HepG2 (cell line): ENCODE data around the gene OLFM2. TPM values are rescaled to one million over a fixed set of nuclear protein-coding genes. Genes with fewer than 3 reads are reported as not detected.

ENCODE experiments used
- EP300 ChIP-seq, 3 experiments: sonication (generic) in 1 of 3; formaldehyde crosslinking in 1 of 3; IDR thresholded peaks; 2 replicates each; pipeline versions ENCODE4 v1.5.1 to v1.6.1; 2011 to 2020; ENCODE audit warnings: low read depth in 2 of 3, low read length in 2 of 3, borderline replicate concordance in 1 of 3, improper control_type of control experiment in 1 of 3, mild to moderate bottlenecking in 1 of 3, missing genetic modification reagents in 1 of 3, moderate library complexity in 1 of 3
- GATAD2A ChIP-seq: IDR thresholded peaks from 2 replicates; pipeline ENCODE4 v1.6.1; 2016
- HOXA9 ChIP-seq: sonication (generic); formaldehyde crosslinking; IDR thresholded peaks from 2 replicates; pipeline ENCODE4 v1.8.1; 2022; ENCODE audit warnings: missing genetic modification reagents, mild to moderate bottlenecking, moderate library complexity, borderline replicate concordance
- KAT8 ChIP-seq: IDR thresholded peaks from 2 replicates; pipeline ENCODE4 v1.6.1; 2016; ENCODE audit warnings: missing genetic modification reagents, missing compliant biosample characterization
- KLF6 ChIP-seq: IDR thresholded peaks from 2 replicates; pipeline ENCODE4 v1.8.0; 2016; ENCODE audit warnings: missing biosample characterization, missing genetic modification reagents
- PRMT3 ChIP-seq: sonication (generic); formaldehyde crosslinking; IDR thresholded peaks from 2 replicates; pipeline ENCODE4 v1.8.1; 2022; ENCODE audit warnings: low read depth, mild to moderate bottlenecking, moderate library complexity, missing genetic modification reagents, borderline replicate concordance
- RXRB ChIP-seq: IDR thresholded peaks from 2 replicates; pipeline ENCODE4 v1.6.1; 2016; ENCODE audit warnings: borderline replicate concordance, missing genetic modification reagents, missing compliant biosample characterization
- SCMH1 ChIP-seq: sonication (generic); formaldehyde crosslinking; IDR thresholded peaks from 2 replicates; pipeline ENCODE4 v1.9.0; 2021; ENCODE audit warnings: missing genetic modification reagents, mild to moderate bottlenecking, borderline replicate concordance
- SMC3 ChIP-seq: IDR thresholded peaks from 2 replicates; pipeline ENCODE4 v1.6.1; 2011; ENCODE audit warnings: low read length, improper control_type of control experiment
- SRSF4 ChIP-seq: fragments of 200-400 bp; formaldehyde crosslinking; IDR thresholded peaks from one replicate; pipeline ENCODE4 v1.6.1; 2018; ENCODE audit warnings: mild to moderate bottlenecking, low read depth, low read length, moderate library complexity; ENCODE audit not compliant: poor library complexity, severe bottlenecking
- ZFX ChIP-seq: sonication (generic); formaldehyde crosslinking; IDR thresholded peaks from 2 replicates; pipeline ENCODE4 v1.4.0; 2020; ENCODE audit warnings: mild to moderate bottlenecking, low read depth, missing genetic modification reagents, moderate library complexity
- ZNF724P ChIP-seq: sonication (generic); formaldehyde crosslinking; IDR thresholded peaks from 2 replicates; pipeline ENCODE4 v1.8.0; 2022; ENCODE audit warnings: missing genetic modification reagents, borderline replicate concordance
- polyA plus RNA-seq, 8 experiments: library from polyadenylated mRNA; depleted of rRNA in 3 of 8; stranded (reverse) in 7 of 8; unstranded in 1 of 8; fragments of >200 nt; fragmentation: Illumina TruSeq in 4 of 8; extraction: Trizol in 4 of 8; gene quantifications; 2 replicates each; pipeline versions ENCODE4 v1.2.1 to v1.2.3, GENCODE V29; 2011 to 2016; ENCODE audit warnings: low read depth in 4 of 8, missing spikeins in 1 of 8, mixed read lengths in 1 of 8; ENCODE audit not compliant: insufficient read depth in 1 of 8
- total RNA-seq, 5 experiments: library from RNA; depleted of rRNA; stranded (reverse); fragments of >200 nt; fragmentation: Illumina TruSeq; extraction: Trizol; gene quantifications; 2 replicates each; pipeline ENCODE4 v1.2.3, GENCODE V29; 2016; ENCODE audit warnings: low read depth in 1 of 5
- TF ChIP-seq, protein P1 (sequence below): IDR thresholded peaks from 2 replicates; pipeline ENCODE4 v1.6.1; 2016; ENCODE audit warnings: low read depth, borderline replicate concordance
- TF ChIP-seq, protein P2 (sequence below): sonication (generic); formaldehyde crosslinking; IDR thresholded peaks from 2 replicates; pipeline ENCODE4 v1.5.0; 2020; ENCODE audit warnings: missing genetic modification reagents
- TF ChIP-seq, protein P3 (sequence below): sonication (generic); formaldehyde crosslinking; IDR thresholded peaks from 2 replicates; pipeline ENCODE4 v1.5.0; 2020; ENCODE audit warnings: mild to moderate bottlenecking, missing genetic modification reagents
- TF ChIP-seq, protein P4 (sequence below): sonication (generic); formaldehyde crosslinking; IDR thresholded peaks from 2 replicates; pipeline ENCODE4 v1.4.0; 2020; ENCODE audit warnings: missing genetic modification reagents
- TF ChIP-seq, protein P5 (sequence below): sonication (generic); formaldehyde crosslinking; IDR thresholded peaks from 2 replicates; pipeline ENCODE4 v1.5.0; 2020; ENCODE audit warnings: missing genetic modification reagents
- TF ChIP-seq, protein P6 (sequence below): sonication (generic); formaldehyde crosslinking; conservative IDR thresholded peaks from 2 replicates; pipeline ENCODE4 v1.4.0; 2020; ENCODE audit warnings: missing genetic modification reagents

Gene OLFM2
- total and polyA plus RNA-seq, 2 of the 13 experiments (the other 11 are each of a cell fraction or from before 2014, with no cell fraction given) = 0.20 to 0.51 TPM

DNA sequence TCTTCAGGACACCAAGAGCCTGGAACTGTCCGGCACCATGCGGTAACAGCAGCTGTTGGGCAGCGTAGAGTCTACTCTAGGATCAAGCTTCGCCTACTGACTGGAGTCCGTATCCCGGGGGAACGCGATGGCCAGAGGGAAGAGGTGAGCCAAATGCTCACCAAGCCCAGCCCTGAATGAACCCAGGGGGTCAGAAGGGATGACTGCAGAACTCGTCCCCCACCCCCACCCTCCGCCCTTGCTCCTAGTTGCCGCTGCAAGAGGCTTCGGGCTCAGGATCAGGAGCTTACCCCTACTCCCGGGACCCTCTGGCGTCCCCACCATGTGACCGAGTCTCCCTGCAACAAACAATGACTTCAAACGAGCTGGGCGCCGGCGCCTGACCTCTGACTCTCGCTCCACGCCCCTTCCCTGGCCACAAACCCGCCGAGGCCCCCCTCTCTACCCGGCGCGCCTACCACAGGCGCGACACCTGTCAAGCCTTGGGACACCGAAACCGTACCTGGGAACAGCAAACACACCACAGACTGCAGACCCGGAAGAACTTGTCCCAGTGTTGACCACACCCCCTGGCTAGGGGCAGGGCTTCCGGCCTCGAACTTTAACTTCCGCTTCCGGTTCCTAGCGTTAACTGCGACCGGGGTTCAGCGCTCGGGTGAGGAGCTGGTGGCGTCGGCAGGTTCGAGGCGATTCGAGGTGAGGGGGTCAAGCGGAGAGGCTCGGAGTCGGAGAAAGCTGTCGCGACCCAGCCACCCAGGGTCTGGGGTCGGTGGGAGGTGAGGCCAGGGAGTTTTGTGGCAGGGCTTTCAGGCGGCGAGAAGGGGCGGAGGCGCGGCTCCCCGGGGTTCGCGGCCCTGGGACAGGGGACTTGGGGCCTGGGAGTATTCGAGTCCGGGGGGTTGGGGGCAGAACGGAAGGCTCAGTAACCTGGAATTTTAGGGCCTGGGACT, 108.8 kb downstream of the OLFM2 start, which contains the start of gene UBL5 (continued):
- TF ChIP-seq ZFX (CRISPR knock-in tag) (peak; percentile 91), KAT8 (CRISPR knock-in tag) (peak; percentile 98), GATAD2A (CRISPR knock-in tag) (peak; percentile 64), KLF6 (CRISPR knock-in tag) (no peak; the same call in 1 of the 2 replicates), ZNF724P (CRISPR knock-in tag) (peak; percentile 51; the same call in 1 of the 2 replicates), SMC3 (no peak), PRMT3 (CRISPR knock-in tag) (no peak), SRSF4 (no peak), RXRB (CRISPR knock-in tag) (peak; percentile 70), EP300 (IDR thresholded peaks at IDR 0.05; ENCODE audit: low read depth in 2 of 2, low read length in 2 of 2) (peak in 1 of 2 experiments; percentile 24; a peak in 1 of 4 replicates), EP300 (CRISPR knock-in tag; IDR thresholded peaks at IDR 0.05; ENCODE audit: borderline replicate concordance) (peak; percentile 33; the same call in 1 of the 2 replicates), HOXA9 (CRISPR knock-in tag) (no peak), SCMH1 (CRISPR knock-in tag) (no peak)
- TF ChIP-seq, protein P1, sequence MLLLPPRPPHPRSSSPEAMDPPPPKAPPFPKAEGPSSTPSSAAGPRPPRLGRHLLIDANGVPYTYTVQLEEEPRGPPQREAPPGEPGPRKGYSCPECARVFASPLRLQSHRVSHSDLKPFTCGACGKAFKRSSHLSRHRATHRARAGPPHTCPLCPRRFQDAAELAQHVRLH (CRISPR knock-in tag) = peak; percentile 83
- TF ChIP-seq, protein P2, sequence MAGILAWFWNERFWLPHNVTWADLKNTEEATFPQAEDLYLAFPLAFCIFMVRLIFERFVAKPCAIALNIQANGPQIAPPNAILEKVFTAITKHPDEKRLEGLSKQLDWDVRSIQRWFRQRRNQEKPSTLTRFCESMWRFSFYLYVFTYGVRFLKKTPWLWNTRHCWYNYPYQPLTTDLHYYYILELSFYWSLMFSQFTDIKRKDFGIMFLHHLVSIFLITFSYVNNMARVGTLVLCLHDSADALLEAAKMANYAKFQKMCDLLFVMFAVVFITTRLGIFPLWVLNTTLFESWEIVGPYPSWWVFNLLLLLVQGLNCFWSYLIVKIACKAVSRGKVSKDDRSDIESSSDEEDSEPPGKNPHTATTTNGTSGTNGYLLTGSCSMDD (CRISPR knock-in tag) = no peak
- TF ChIP-seq, protein P3, sequence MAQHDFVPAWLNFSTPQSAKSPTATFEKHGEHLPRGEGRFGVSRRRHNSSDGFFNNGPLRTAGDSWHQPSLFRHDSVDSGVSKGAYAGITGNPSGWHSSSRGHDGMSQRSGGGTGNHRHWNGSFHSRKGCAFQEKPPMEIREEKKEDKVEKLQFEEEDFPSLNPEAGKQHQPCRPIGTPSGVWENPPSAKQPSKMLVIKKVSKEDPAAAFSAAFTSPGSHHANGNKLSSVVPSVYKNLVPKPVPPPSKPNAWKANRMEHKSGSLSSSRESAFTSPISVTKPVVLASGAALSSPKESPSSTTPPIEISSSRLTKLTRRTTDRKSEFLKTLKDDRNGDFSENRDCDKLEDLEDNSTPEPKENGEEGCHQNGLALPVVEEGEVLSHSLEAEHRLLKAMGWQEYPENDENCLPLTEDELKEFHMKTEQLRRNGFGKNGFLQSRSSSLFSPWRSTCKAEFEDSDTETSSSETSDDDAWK = no peak
- TF ChIP-seq, protein P4, sequence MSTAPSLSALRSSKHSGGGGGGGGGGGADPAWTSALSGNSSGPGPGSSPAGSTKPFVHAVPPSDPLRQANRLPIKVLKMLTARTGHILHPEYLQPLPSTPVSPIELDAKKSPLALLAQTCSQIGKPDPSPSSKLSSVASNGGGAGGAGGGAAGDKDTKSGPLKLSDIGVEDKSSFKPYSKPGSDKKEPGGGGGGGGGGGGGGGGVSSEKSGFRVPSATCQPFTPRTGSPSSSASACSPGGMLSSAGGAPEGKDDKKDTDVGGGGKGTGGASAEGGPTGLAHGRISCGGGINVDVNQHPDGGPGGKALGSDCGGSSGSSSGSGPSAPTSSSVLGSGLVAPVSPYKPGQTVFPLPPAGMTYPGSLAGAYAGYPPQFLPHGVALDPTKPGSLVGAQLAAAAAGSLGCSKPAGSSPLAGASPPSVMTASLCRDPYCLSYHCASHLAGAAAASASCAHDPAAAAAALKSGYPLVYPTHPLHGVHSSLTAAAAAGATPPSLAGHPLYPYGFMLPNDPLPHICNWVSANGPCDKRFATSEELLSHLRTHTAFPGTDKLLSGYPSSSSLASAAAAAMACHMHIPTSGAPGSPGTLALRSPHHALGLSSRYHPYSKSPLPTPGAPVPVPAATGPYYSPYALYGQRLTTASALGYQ (CRISPR knock-in tag) = peak; percentile 59; the same call in 1 of the 2 replicates
- TF ChIP-seq, protein P5, sequence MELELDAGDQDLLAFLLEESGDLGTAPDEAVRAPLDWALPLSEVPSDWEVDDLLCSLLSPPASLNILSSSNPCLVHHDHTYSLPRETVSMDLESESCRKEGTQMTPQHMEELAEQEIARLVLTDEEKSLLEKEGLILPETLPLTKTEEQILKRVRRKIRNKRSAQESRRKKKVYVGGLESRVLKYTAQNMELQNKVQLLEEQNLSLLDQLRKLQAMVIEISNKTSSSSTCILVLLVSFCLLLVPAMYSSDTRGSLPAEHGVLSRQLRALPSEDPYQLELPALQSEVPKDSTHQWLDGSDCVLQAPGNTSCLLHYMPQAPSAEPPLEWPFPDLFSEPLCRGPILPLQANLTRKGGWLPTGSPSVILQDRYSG = no peak
- TF ChIP-seq, protein P6, sequence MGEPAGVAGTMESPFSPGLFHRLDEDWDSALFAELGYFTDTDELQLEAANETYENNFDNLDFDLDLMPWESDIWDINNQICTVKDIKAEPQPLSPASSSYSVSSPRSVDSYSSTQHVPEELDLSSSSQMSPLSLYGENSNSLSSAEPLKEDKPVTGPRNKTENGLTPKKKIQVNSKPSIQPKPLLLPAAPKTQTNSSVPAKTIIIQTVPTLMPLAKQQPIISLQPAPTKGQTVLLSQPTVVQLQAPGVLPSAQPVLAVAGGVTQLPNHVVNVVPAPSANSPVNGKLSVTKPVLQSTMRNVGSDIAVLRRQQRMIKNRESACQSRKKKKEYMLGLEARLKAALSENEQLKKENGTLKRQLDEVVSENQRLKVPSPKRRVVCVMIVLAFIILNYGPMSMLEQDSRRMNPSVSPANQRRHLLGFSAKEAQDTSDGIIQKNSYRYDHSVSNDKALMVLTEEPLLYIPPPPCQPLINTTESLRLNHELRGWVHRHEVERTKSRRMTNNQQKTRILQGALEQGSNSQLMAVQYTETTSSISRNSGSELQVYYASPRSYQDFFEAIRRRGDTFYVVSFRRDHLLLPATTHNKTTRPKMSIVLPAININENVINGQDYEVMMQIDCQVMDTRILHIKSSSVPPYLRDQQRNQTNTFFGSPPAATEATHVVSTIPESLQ = peak; percentile 97; the same call in 1 of the 2 replicates
